Measurements from ENCODE around the gene LHX4. TPM values are rescaled to one million over a fixed set of nuclear protein-coding genes. Genes with fewer than 3 reads are reported as not detected.

LHX4 gene
- polyA plus RNA-seq, 3 donors, result 0.03 TPM; not detected in 1

DNA sequence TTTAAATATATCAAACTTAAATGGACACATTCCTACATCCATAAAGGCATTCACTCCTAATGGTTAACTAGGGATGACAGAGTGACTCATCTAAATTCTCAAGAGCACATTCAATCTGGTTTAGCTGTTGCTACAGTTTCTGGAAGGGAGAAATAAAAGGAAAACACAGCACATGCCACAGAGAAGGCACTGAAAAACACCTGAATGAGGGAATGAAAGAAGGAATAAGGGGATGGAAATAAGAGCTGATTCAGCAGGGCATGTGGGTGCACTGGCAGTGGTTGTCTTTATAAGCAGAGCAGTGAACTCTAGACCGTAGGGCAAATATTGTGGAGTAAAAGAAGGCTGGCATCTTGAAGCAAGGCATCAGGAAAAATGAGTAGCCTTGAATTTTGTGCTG is 79.3 kb downstream of the LHX4 start:
- 83 to 100% (median 93%) methylated on average over 1 of the region's 1 CpG for WGBS, 3 donors

DNA sequence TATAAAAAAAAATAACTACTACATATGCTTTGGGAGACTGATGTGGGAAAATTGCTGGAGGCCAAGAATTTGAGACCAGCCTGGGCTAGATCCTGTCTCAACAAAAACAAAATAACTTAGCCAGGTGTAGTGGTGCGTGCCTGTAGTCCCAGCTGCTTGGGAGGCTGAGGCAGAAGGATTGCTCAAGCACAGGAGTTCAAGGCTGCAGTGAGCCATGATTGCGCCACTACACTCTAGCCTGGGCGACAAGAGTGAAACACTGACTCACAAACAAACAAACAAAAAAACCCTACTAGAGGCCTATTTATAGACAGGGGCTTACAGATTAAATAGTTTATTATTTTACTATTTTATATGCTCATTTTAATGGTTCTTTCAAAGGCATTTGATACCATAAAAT is 80.0 kb downstream of the LHX4 start:
- 80 to 97% (median 81%) methylated on average over 3 of the region's 3 CpGs for WGBS, 3 donors

More for the DNA sequence above, 79.3 kb downstream of the LHX4 start:
- H3K27ac ChIP-seq (ENCODE audit: low read depth, low read length), result no peak overlapping the region

DNA sequence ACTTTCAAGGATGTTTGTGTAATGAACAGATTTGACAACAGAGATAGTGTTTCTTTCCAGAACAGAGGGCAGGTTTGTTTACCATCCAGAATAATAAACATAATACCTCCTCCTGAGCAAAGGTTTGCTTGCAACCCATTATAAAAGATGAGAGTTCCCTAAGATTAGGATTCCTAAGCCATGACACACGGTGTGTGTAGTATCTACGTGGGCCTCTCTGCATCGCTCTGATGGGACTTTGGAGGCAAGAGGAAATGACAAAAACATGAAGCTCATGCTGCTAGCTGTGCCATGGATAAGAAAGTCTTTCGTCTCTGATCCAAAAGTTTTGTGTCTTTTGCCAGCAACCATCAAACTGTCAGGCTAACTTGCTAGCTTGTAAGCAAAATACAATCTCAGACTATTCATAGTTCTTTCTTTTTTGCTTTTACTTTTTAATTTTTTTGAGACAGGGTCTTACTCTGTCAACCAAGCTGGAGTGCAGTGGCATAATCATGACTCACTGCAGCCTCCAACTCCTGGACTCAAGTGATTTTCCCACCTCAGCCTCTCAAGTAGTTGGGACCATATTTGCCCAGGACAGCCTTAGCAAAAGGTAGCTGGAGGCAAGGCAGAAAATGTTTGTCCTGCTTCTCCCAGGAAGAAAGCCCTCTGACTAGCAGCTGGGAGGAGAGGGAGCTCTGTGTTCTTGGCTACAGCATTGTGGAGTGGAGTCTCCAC is 81.1 kb downstream of the LHX4 start:
- WGBS, 3 donors, result 89 to 93% (median 92%) methylated on average over 4 of the region's 4 CpGs
- H3K27ac ChIP-seq (ENCODE audit: low read depth, low read length), result no peak overlapping the region

More for the DNA sequence above, 80.0 kb downstream of the LHX4 start:
- no peak overlapping the region for H3K27ac ChIP-seq (ENCODE audit: low read depth, low read length)

DNA sequence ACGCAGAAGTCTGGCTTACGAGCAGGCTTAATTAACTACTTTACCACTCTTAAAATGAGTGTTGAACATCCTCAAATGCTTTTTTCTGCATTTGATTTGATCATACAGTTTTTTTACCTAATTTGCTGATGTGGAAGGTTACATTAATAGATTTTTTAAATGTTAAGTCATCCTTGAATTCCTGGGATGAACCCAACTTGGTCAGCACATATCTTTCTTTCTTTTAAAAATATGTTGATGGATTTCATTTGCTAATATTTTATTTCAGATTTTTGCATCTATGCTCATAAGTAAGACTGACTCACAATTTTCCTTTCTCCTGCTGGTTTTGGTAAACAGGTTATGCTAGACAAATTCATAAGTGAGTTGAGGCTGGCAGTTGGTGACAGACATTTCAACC is 82.9 kb downstream of the LHX4 start:
- 97 to 100% (median 97%) methylated on average over 2 of the region's 2 CpGs for WGBS, 3 donors
- H3K27ac ChIP-seq (ENCODE audit: low read depth, low read length), result no peak overlapping the region

DNA sequence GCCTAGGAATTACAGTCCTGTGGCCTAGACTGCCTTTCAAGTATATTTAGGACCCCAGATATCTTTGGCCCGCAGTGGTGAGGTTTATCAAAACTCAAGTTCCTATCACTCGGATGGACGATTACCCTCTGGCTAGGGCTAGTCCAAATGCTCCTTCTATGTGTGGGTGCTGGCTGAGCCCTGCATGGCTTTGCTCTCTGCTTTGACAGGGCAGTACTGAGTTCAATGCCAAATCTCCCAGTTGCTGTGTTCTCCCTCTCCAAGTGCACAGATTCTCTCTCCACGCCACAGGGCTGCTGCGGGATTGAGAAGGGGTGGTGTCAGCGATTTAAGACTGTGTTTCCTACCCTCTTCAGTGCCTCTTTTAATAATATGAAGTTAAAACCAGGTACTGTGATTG is 97.0 kb downstream of the LHX4 start:
- WGBS, 3 donors, result 98 to 99% (median 98%) methylated on average over 6 of the region's 6 CpGs
- no peak overlapping the region for H3K27ac ChIP-seq (ENCODE audit: low read depth, low read length)

Other genes with a start within 250 kb of the LHX4 start
- gene QSOX1, start 75.4 kb upstream of the LHX4 start, polyA plus RNA-seq, result 10 to 100 TPM; 47.2 to 59.3 (median 56.2) TPM